ENCODE data around the gene RIIAD1. TPM values are rescaled to one million over a fixed set of nuclear protein-coding genes. Genes with fewer than 3 reads are reported as not detected.

The RIIAD1 gene
- total RNA-seq = not detected in 2 replicates

GRCh38 chr1:151720974-151721787 is at the start of gene RIIAD1:
TSS of gene RIIAD1 (plus strand) at chr1:151721522. CDS start at chr1:151721537, 15 bp downstream.

DNA sequence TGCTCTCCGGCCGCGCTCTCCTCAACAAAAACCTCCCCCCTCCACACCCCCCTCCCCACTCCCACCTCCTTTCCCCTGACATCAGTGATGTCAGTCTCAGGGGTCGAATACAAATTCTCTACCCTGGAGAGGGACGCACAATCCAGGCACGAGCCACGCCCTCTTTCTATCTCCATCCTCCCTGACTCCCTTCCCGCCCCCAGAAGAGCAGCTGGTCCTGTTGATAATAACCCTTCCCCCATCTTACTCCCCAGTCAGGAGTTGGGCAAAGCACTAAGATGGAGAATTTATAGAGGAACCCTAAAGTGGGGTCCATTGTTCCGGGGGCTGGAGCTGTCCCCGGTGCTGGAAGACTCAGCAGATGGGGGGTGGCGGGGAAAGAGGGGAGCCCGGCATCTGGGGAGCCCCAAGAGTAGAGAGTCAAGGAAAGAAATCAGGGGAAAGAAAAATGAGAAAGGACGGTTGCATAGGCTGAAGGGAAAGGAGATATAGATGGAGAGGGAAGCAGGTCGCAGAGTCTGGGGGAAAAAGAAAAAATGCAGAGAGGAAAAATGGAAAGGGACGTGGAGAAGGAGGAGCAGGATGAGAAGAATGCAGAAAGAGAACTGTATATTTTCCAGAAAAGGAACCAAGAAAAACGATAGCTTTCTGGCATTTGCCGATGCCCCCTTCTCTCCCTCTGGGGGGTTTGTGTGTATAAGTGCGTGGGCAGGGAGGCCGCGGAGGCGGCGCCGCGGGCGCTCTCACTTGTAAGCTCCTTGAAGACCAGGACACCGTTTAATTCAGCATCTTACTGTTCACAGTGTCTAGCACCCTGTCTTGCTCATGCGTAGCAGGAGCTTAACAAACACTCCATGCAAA is 4.3 kb upstream of the RIIAD1 start, which contains the start of gene CELF3:
Gene CELF3, minus strand, starts transcription at position 33 of the 861 bp plus-strand sequence. CDS start 783 bp downstream, outside the sequence.

DNA sequence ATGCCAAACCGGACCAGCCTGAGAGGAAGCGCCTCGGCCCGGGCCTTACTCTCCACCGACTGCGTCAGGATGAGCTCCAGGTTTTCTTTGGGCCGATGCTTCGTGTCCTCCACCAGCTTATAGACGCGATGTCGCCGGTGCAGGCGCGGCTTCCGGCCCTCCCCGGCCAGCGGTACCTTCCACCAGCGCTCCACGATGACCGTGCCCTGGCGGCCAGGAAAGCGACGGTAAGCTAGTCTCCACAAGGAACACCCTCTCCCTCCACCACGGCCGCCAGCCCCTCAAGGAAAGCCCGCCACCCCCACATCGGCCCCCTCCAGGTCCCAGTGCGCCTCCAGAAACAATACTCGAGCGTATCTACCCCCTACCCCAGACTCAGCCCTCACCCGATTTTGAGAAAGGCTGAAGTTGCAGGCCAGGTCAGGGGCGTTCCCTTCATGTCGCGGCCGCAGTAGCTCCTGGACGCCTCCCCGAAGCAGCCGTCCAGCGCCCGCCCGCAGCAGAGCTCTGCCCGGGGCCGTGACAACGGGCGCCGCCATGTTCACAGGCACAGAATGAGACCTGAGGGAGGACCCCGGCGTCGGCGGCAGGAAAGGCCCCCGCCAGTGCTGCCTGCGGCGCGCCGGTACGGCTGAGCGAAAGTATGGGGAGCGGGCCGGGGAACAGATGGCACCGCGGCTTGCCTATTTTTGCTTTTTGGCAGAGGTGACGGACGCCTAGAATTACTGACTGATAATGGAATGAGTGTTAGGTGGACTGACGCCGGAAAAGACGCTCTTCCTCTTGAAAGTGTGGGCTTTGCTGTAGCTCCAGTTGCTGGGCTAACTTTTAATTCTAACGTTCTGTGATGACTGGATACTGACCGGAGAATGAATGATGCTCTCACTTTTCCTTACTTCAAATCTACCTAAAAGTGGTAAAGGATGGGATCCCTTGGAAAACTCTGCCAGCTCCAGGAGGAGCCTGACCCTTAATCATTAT is 41.9 kb downstream of the RIIAD1 start, which contains the start of gene MRPL9:
Gene MRPL9, minus strand, starts transcription at position 556 of the 981 bp plus-strand sequence. Its CDS starts 17 bp downstream, at position 539.

Other genes starting within 250 kb of the RIIAD1 start
- gene CGN, start 210.1 kb upstream of the RIIAD1 start, total RNA-seq = 0.16 and 0.19 TPM in 2 replicates
- gene TUFT1, start 181.2 kb upstream of the RIIAD1 start, total RNA-seq = 16.4 and 16.6 TPM in 2 replicates
- gene SNX27, start 109.5 kb upstream of the RIIAD1 start, total RNA-seq = 9.6 and 12.1 TPM in 2 replicates
- gene CELF3, start 4.7 kb upstream of the RIIAD1 start, total RNA-seq = not detected in 2 replicates
- gene MRPL9, start 42.0 kb downstream of the RIIAD1 start, total RNA-seq = 79.4 and 95.0 TPM in 2 replicates
- gene TDRKH, start 69.0 kb downstream of the RIIAD1 start, total RNA-seq = 12.3 and 13.3 TPM in 2 replicates
- not detected in 2 replicates for gene LINGO4, start 83.9 kb downstream of the RIIAD1 start, total RNA-seq
- 0.16 TPM in 1 of 2 replicates, not detected in the other for gene RORC, start 110.3 kb downstream of the RIIAD1 start, total RNA-seq
- gene C2CD4D, start 118.3 kb downstream of the RIIAD1 start, total RNA-seq = 0.39 and 0.99 TPM in 2 replicates
- not detected in 2 replicates for gene THEM5, start 132.2 kb downstream of the RIIAD1 start, total RNA-seq
- gene THEM4, start 188.0 kb downstream of the RIIAD1 start, total RNA-seq = 10.7 and 11.8 TPM in 2 replicates

Data from hair follicular keratinocyte (primary cell).